Activated T-helper 1 cell treated with anti-CD3 and anti-CD28 coated beads, Interleukin-2, amount 50 U/mL, for 16 hours (primary cell): ENCODE data around the gene PRPF6.

Experiments
- DNase-seq, 2 donors: peaks; one replicate each; pipeline ENCODE4 v3.0.0-alpha.2; 2020; ENCODE audit warnings: low read depth in 1 of 2, low spot score in 1 of 2

The PRPF6 gene

GRCh38 chr20:64033981-64034493 lies 53.1 kb downstream of the PRPF6 start:
- DNase-seq: no peak

GRCh38 chr20:64035066-64035932 lies 54.4 kb downstream of the PRPF6 start:
- DNase-seq: no peak

- no peak for DNase-seq
These were observed 55.0 kb downstream of the PRPF6 start, which contains the start of gene C20orf204 for GRCh38 chr20:64035933-64036345. Gene C20orf204, plus strand, starts transcription at chr20:64036182. Its CDS starts 142 bp downstream, at chr20:64036324.

GRCh38 chr20:64036346-64037198 lies 55.6 kb downstream of the PRPF6 start:
- DNase-seq: no peak

GRCh38 chr20:64037199-64037497 lies 56.2 kb downstream of the PRPF6 start:
- DNase-seq: no peak

- DNase-seq: no peak
These were observed 56.7 kb downstream of the PRPF6 start for GRCh38 chr20:64037498-64038213.

GRCh38 chr20:64038224-64038564 lies 57.3 kb downstream of the PRPF6 start:
- no peak for DNase-seq

GRCh38 chr20:64038565-64039292 lies 57.8 kb downstream of the PRPF6 start:
- peak; percentile 60 to 67 for DNase-seq

GRCh38 chr20:64039293-64040160 lies 58.6 kb downstream of the PRPF6 start:
- DNase-seq: no peak

GRCh38 chr20:64040231-64041039 lies 59.5 kb downstream of the PRPF6 start:
- no peak for DNase-seq

GRCh38 chr20:64041040-64041780 lies 60.3 kb downstream of the PRPF6 start:
- DNase-seq: no peak

- DNase-seq: no peak
These were observed 60.8 kb downstream of the PRPF6 start for GRCh38 chr20:64041781-64042053.

- DNase-seq: no peak
These were observed 61.3 kb downstream of the PRPF6 start for GRCh38 chr20:64042054-64042781.

GRCh38 chr20:64043768-64044167 lies 62.8 kb downstream of the PRPF6 start:
- DNase-seq: no peak

GRCh38 chr20:64044484-64045247 lies 63.7 kb downstream of the PRPF6 start:
- DNase-seq: no peak

GRCh38 chr20:64045346-64046011 lies 64.5 kb downstream of the PRPF6 start:
- no peak for DNase-seq

GRCh38 chr20:64047046-64047389 lies 66.1 kb downstream of the PRPF6 start:
- no peak for DNase-seq
